Spleen (tissue), 11 donors: Measurements from ENCODE around the gene ZNF775. TPM values are rescaled to one million over a fixed set of nuclear protein-coding genes. Genes with fewer than 3 reads are reported as not detected.

Experiments used
- DNase-seq: peaks from one replicate; pipeline ENCODE4 v3.0.0-alpha.2; 2020
- H3K27ac ChIP-seq, 8 donors: fragments of 200-600 bp; sonication (generic) in 7 of 8; 1 replicate in 4 of 8; 2 replicates in 4 of 8; pipeline versions ENCODE4 v1.5.0 to v1.8.0; 2016 to 2021; ENCODE audit warnings: inconsistent platforms in 4 of 8, mild to moderate bottlenecking in 4 of 8, moderate library complexity in 1 of 8
- H3K27me3 ChIP-seq, 7 donors: fragments of 200-600 bp; sonication (generic) in 6 of 7; replicated peaks in 1 of 7; 1 replicate in 4 of 7; 2 replicates in 3 of 7; pipeline versions ENCODE4 v1.5.0 to v1.8.0; 2016 to 2021; ENCODE audit warnings: inconsistent platforms in 3 of 7, mild to moderate bottlenecking in 1 of 7
- H3K36me3 ChIP-seq, 6 donors: fragments of 200-600 bp; sonication (generic) in 5 of 6; 1 replicate in 4 of 6; 2 replicates in 2 of 6; pipeline versions ENCODE4 v1.5.0 to v1.8.0; 2016 to 2021; ENCODE audit warnings: inconsistent platforms in 2 of 6
- H3K4me1 ChIP-seq, 6 donors: fragments of 200-600 bp; sonication (generic) in 5 of 6; 1 replicate in 3 of 6; 2 replicates in 3 of 6; pipeline versions ENCODE4 v1.5.0 to v1.8.0; 2016 to 2021; ENCODE audit warnings: inconsistent platforms in 3 of 6
- H3K4me3 ChIP-seq, 8 donors: fragments of 200-600 bp; sonication (generic) in 7 of 8; 1 replicate in 4 of 8; 2 replicates in 4 of 8; pipeline versions ENCODE4 v1.5.0 to v1.8.0; 2016 to 2021; ENCODE audit warnings: inconsistent platforms in 4 of 8, mild to moderate bottlenecking in 4 of 8, moderate library complexity in 2 of 8
- H3K9me3 ChIP-seq, 8 donors: fragments of 200-600 bp; sonication (generic) in 7 of 8; 1 replicate in 4 of 8; 2 replicates in 4 of 8; pipeline versions ENCODE4 v1.5.0 to v1.8.0; 2016 to 2021; ENCODE audit warnings: inconsistent platforms in 4 of 8
- POLR2A ChIP-seq, 3 donors: fragments of 450-650 bp; IDR thresholded peaks; one replicate each; pipeline ENCODE4 v1.5.1; 2017; ENCODE audit warnings: antibody characterized with exemption in 3 of 3, mild to moderate bottlenecking in 1 of 3
- POLR2AphosphoS5 ChIP-seq, 3 donors: sonication (generic); formaldehyde crosslinking; IDR thresholded peaks; one replicate each; pipeline ENCODE4 v1.5.1; 2017; ENCODE audit warnings: antibody characterized with exemption in 3 of 3
- WGBS, 5 donors: extraction: QIAGEN DNeasy Blood & Tissue Kit in 3 of 5; methylation state at CpG; one replicate each; pipeline versions ENCODE4 v1.1.5 to v1.1.7; 2013 to 2018; 5-methylcytosine and 5-hydroxymethylcytosine counted together
- intact Hi-C: fragments of 100-400 bp; cut with DNase I; formaldehyde crosslinking; loops from one replicate; pipeline ENCODE4 v1.15.0; 2023; ENCODE audit warnings: low total_unique reads
- polyA plus RNA-seq, 3 donors: library from polyadenylated mRNA; stranded (reverse); fragments of 200-250 nt; gene quantifications; one replicate each; pipeline ENCODE4 v1.2.1, GENCODE V29; 2013
- total RNA-seq, 7 donors: library from RNA; depleted of rRNA in 3 of 7; stranded (reverse); fragments of >200 nt in 3 of 7; fragmentation: NEBNext Ultra II Directional in 4 of 7; extraction: Animal tissue kit (Norgen Biotek cat#: 25700) in 4 of 7; gene quantifications; one replicate each; pipeline versions ENCODE4 v1.1.0 to v1.2.1, GENCODE V29; 2016 to 2021
- TF ChIP-seq, protein P1 (sequence below), 11 experiments: fragments of 200-600 bp in 7 of 11; fragments of 450-650 bp in 4 of 11; sonication (generic) in 4 of 11; IDR thresholded peaks in 8 of 11; conservative IDR thresholded peaks in 3 of 11; 1 replicate in 7 of 11; 2 replicates in 4 of 11; pipeline versions ENCODE4 v1.4.0 to v1.8.0; 2016 to 2021; ENCODE audit warnings: antibody characterized with exemption in 11 of 11, inconsistent platforms in 4 of 11, mild to moderate bottlenecking in 1 of 11
- donor health status: healthy with polysubstance abuse.
- donor health status: DM: no; HTN: no; CAD: no; lungs with moderate emphysema.
- donor health status: DM: no; HTN: no; CAD: no.
- donor health status: Bipolar disorder and iron deficiency.
- donor health status: healthy.
- donor health status: DM: no; HTN: no; CAD: no.
- donor health status: DM: yes; HTN: yes; CAD: no.

Gene ZNF775
- total and polyA plus RNA-seq, 10 donors, result 2.0 to 5.7 (median 4.2) TPM

DNA sequence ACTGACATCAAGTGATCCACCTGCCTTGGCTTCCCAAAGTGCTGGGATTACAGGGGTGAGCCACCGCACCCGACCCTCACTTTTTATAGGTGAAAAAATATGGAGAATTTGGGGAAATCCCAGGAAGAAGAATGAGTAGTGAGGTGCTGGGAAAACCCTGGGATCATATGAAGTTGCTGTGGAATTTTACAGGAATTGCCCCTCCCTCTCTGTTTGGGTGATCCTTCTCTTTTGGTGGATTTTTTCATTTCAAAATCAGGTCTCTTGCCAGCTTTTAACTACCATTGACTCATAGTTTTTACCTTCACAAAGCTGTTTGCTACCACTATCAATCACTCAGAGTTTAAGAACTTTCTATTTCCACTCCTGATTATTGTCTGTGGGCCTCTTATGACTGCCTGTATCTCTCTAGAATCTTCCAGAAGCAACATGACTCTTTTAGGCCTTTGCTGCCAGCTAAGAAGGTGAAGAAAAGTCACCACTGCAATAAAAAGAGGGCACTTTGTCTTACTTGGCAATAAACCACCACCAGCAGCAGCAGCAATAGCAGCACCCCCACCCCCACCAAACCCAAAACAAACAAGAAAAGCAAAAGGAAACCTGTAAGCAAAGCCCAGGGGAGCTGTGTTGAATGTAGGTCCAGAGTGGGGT is 67.3 kb downstream of the ZNF775 start:
- H3K4me3 ChIP-seq, result no peak overlapping the region
- intact Hi-C loops, result no loop called here
- H3K4me1 ChIP-seq, result peaks cover 23 to 67% (median 46%) of the 10 kb centered on the region in 6 donors
- no peaks in the 10 kb centered on the region for H3K27me3 ChIP-seq
- peak overlapping the region in 3 of 8 donors; percentile 3 to 13 (median 5) for H3K27ac ChIP-seq
- no peak for TF ChIP-seq POLR2A (IDR thresholded peaks at IDR 0.05)
- TF ChIP-seq, protein P1, sequence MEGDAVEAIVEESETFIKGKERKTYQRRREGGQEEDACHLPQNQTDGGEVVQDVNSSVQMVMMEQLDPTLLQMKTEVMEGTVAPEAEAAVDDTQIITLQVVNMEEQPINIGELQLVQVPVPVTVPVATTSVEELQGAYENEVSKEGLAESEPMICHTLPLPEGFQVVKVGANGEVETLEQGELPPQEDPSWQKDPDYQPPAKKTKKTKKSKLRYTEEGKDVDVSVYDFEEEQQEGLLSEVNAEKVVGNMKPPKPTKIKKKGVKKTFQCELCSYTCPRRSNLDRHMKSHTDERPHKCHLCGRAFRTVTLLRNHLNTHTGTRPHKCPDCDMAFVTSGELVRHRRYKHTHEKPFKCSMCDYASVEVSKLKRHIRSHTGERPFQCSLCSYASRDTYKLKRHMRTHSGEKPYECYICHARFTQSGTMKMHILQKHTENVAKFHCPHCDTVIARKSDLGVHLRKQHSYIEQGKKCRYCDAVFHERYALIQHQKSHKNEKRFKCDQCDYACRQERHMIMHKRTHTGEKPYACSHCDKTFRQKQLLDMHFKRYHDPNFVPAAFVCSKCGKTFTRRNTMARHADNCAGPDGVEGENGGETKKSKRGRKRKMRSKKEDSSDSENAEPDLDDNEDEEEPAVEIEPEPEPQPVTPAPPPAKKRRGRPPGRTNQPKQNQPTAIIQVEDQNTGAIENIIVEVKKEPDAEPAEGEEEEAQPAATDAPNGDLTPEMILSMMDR (IDR thresholded peaks at IDR 0.05 in 8 of 11, conservative IDR thresholded peaks at IDR 0.05 in 3 of 11), result no peak
- TF ChIP-seq POLR2AphosphoS5 (IDR thresholded peaks at IDR 0.05), result no peak
- peaks cover 0 to 25% (median 0%) of the 10 kb centered on the region in 6 donors for H3K36me3 ChIP-seq
- H3K9me3 ChIP-seq, result peaks cover 2 to 13% (median 9%) of the 10 kb centered on the region in 8 donors
- WGBS, 5 donors, result 90 to 95% (median 92%) methylated on average over 2 of the region's 2 CpGs
- no peak for DNase-seq

Other genes starting within 250 kb of the ZNF775 start
- 10 to 100 TPM in 5 of 7 donors, 1 to 10 TPM in 2; 7.4 to 21.7 (median 14.3) TPM for gene LRRC61, start 56.0 kb upstream of the ZNF775 start, total RNA-seq
- 10 to 100 TPM in 1 of 3 donors, 1 to 10 TPM in 2; 4.2 to 12.0 (median 7.3) TPM for gene LRRC61, start 56.0 kb upstream of the ZNF775 start, polyA plus RNA-seq
- gene ACTR3C, start 55.8 kb upstream of the ZNF775 start, total RNA-seq, result 10 to 100 TPM in 4 of 7 donors, 1 to 10 TPM in 3; 6.6 to 18.6 (median 10.8) TPM
- 1 to 10 TPM in 2 of 3 donors, under 1 TPM in 1; 0.78 to 2.6 (median 1.6) TPM for gene ACTR3C, start 55.8 kb upstream of the ZNF775 start, polyA plus RNA-seq
- 100 to 1,000 TPM in 3 of 7 donors, 10 to 100 TPM in 4; 39.7 to 117 (median 83.6) TPM for gene RARRES2, start 37.7 kb upstream of the ZNF775 start, total RNA-seq
- 100 to 1,000 TPM; 165 to 292 (median 176) TPM for gene RARRES2, start 37.7 kb upstream of the ZNF775 start, polyA plus RNA-seq
- 100 to 1,000 TPM in 6 of 7 donors, 10 to 100 TPM in 1; 99.3 to 126 (median 114) TPM for gene REPIN1, start 10.5 kb upstream of the ZNF775 start, total RNA-seq
- 10 to 100 TPM; 47.9 to 75.7 (median 55.0) TPM for gene REPIN1, start 10.5 kb upstream of the ZNF775 start, polyA plus RNA-seq
- 10 to 100 TPM; 47.6 to 96.0 (median 65.3) TPM for gene GIMAP8, start 71.3 kb downstream of the ZNF775 start, total RNA-seq
- 10 to 100 TPM; 10.9 to 27.3 (median 14.7) TPM for gene GIMAP8, start 71.3 kb downstream of the ZNF775 start, polyA plus RNA-seq
- gene GIMAP7, start 135.5 kb downstream of the ZNF775 start, total RNA-seq, result 100 to 1,000 TPM in 5 of 7 donors, 10 to 100 TPM in 2; 71.2 to 137 (median 102) TPM
- 100 to 1,000 TPM in 1 of 3 donors, 10 to 100 TPM in 2; 48.7 to 103 (median 68.0) TPM for gene GIMAP7, start 135.5 kb downstream of the ZNF775 start, polyA plus RNA-seq
- 100 to 1,000 TPM; 112 to 214 (median 172) TPM for gene GIMAP4, start 188.1 kb downstream of the ZNF775 start, total RNA-seq
- 10 to 100 TPM; 35.9 to 86.8 (median 60.4) TPM for gene GIMAP4, start 188.1 kb downstream of the ZNF775 start, polyA plus RNA-seq